ENCODE data around the gene HSPA12A.

DNA sequence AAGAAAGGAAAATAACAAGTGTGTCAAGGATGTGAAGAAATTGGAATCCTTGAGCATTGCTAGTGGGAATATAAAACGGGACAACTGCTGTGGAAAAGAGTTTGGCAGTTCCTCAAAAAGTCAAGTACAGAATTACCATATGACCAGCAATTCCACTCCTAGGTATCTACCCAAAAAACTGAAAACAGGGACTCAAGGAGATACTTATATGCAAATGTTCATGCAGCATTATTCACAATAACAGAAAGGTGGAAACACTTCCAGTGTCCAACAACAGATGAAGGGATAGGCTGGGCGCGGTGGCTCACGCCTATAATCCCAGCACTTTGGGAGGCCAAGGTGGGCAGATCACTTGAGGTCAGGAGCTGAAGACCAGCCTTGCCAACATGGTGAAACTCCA lies 33.5 kb downstream of the HSPA12A start:
- TF ChIP-seq, protein P1, sequence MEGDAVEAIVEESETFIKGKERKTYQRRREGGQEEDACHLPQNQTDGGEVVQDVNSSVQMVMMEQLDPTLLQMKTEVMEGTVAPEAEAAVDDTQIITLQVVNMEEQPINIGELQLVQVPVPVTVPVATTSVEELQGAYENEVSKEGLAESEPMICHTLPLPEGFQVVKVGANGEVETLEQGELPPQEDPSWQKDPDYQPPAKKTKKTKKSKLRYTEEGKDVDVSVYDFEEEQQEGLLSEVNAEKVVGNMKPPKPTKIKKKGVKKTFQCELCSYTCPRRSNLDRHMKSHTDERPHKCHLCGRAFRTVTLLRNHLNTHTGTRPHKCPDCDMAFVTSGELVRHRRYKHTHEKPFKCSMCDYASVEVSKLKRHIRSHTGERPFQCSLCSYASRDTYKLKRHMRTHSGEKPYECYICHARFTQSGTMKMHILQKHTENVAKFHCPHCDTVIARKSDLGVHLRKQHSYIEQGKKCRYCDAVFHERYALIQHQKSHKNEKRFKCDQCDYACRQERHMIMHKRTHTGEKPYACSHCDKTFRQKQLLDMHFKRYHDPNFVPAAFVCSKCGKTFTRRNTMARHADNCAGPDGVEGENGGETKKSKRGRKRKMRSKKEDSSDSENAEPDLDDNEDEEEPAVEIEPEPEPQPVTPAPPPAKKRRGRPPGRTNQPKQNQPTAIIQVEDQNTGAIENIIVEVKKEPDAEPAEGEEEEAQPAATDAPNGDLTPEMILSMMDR (IDR thresholded peaks at IDR 0.05) = no peak
- TF ChIP-seq POLR2A (IDR thresholded peaks at IDR 0.05) = no peak
